SJSA1 (cell line): Measurements from ENCODE around the gene CALML4. TPM values are rescaled to one million over a fixed set of nuclear protein-coding genes. Genes with fewer than 3 reads are reported as not detected.
"Not testable (repeated sequence)": the region's sequence is repeated elsewhere in the genome, so short reads cannot be mapped to it uniquely, and the experiment has no call there.

ENCODE experiments used
- DNase-seq, 2 experiments: peaks; one replicate each; pipeline ENCODE4 v3.0.0-alpha.2; 2015 to 2020; ENCODE audit warnings: low spot score in 2 of 2, low read depth in 1 of 2
- H3K27ac ChIP-seq: fragments of 250-450 bp; sonication (Bioruptor Pico); 2 replicates; pipeline ENCODE4 v1.5.1; 2020; ENCODE audit warnings: mild to moderate bottlenecking, moderate library complexity
- H3K27me3 ChIP-seq: fragments of 250-450 bp; sonication (Bioruptor Pico); replicated peaks from 2 replicates; pipeline ENCODE4 v1.5.1; 2020; ENCODE audit warnings: mild to moderate bottlenecking, moderate library complexity
- H3K36me3 ChIP-seq: fragments of 250-450 bp; sonication (Bioruptor Pico); 2 replicates; pipeline ENCODE4 v1.5.1; 2020; ENCODE audit warnings: mild to moderate bottlenecking
- H3K4me1 ChIP-seq: fragments of 250-450 bp; sonication (Bioruptor Pico); replicated peaks from 2 replicates; pipeline ENCODE4 v1.6.1; 2021; ENCODE audit warnings: mild to moderate bottlenecking
- H3K4me3 ChIP-seq: fragments of 250-450 bp; sonication (Bioruptor Pico); 2 replicates; pipeline ENCODE4 v1.5.1; 2020; ENCODE audit warnings: mild to moderate bottlenecking
- H3K9me3 ChIP-seq: fragments of 250-450 bp; sonication (Bioruptor Pico); replicated peaks from 2 replicates; pipeline ENCODE4 v1.5.1; 2020; ENCODE audit warnings: mild to moderate bottlenecking
- total RNA-seq: library from RNA; depleted of rRNA; stranded (reverse); fragments of >200 nt; shearing (Covaris generic); gene quantifications from 2 replicates; pipeline ENCODE4 v1.2.3, GENCODE V29; 2014

Gene CALML4
- total RNA-seq, 1 experiment from 2014 or later: 2.1 TPM

DNA sequence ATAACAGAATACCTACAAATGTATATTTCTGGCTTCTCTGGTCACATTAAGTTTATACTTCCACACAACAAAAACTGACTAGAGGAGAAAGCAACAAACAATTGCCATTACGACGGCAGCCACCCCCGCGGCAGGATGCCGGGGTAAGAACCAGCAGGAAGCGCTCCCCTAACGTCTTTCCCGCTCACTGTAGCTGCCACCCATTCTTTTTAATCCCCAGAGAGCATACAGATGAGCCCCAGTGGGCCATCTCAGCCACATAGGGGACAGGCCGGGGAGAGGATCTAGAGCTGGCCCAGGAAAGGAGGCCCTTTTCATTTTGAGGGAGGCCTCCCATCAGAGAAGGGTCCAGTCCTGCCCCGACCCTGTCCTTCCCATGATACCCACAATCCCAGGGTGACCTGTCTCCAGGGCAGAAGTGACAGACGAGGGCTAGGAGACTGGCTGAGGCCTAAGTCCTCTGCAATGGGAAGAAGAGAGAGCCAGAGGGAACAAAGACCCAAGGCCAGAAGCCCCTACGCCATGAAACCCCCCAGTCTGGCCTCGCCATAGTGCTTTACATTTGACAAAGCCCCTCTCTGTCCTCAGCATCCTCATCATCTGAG is 3.6 kb upstream of the CALML4 start:
- peaks cover 45% of the 10 kb centered on the region for H3K36me3 ChIP-seq
- peaks cover 7% of the 10 kb centered on the region for H3K4me1 ChIP-seq
- no peaks in the 10 kb centered on the region for H3K27me3 ChIP-seq
- no peak overlapping the region for H3K27ac ChIP-seq
- DNase-seq: no peak
- H3K9me3 ChIP-seq: no peaks in the 10 kb centered on the region
- no peak overlapping the region for H3K4me3 ChIP-seq

DNA sequence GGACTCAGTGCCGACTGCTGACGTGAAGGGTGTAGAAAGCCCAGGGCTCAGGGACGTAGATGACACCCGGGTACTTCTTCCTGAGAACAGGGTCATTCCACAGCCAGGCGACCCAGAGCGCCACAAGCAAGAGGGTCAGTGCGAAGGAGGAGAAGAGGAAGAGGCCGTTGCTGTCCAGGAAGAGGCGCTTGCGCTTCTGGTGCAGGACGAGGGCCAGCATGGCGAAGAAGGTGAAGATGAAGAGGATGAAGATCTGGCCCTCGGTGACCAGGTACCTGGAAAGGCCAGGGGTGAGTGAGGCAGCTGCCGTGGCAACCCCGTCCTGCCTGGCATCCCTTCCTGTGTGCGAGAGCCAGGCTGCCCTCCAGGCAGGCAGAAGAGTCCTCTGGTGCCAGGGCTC is 3.0 kb upstream of the CALML4 start:
- Histone ChIP-seq H3K4me1 (peaks cover 7% of the 10 kb centered on the region), H3K27me3 (no peaks in the 10 kb centered on the region)

DNA sequence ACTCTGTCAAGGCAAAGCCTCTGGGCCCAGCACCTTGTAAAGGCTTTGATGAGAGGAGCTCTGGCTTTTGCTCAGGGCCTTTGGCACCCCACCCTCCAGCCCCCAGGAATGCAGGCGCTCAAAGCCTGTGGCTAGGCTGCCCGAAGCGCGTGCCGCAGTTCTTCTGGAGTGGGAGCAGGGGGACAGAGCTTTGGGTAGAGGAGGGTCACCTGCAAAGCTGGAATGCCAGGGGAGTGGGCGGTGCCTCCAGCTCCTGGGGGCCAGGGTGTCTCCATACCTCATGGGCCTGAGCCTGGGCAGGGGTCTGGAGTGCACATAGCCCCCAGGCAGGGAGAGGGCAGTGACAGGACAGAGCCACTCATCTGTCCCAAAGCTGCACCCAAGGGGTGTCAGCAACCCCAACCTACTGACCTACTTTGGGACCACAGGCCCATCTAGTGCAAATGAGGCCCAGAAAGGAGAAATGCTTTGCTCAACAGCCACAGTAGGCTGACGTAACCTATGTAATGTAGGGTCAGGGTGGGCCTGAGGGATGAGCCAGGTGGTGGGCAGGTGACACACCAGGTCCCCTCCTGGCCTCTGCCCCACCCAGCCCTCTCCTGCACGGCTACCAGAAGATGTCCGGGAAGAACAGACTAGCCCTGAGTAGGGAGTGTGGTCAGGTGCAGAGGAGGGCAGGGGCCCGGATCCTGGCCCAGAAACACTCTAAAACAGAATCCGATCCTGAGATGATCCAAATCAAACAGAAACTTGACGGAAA is 2.2 kb upstream of the CALML4 start:
- Histone ChIP-seq H3K27me3 (no peaks in the 10 kb centered on the region), H3K36me3 (peaks cover 45% of the 10 kb centered on the region), H3K4me3 (no peak overlapping the region), H3K4me1 (peaks cover 7% of the 10 kb centered on the region), H3K9me3 (no peaks in the 10 kb centered on the region), H3K27ac (no peak overlapping the region)
- no peak for DNase-seq

More for the DNA sequence above, 3.0 kb upstream of the CALML4 start:
- H3K9me3 ChIP-seq: no peaks in the 10 kb centered on the region
- peaks cover 45% of the 10 kb centered on the region for H3K36me3 ChIP-seq
- no peak overlapping the region for H3K27ac ChIP-seq
- DNase-seq: no peak
- H3K4me3 ChIP-seq: no peak overlapping the region

DNA sequence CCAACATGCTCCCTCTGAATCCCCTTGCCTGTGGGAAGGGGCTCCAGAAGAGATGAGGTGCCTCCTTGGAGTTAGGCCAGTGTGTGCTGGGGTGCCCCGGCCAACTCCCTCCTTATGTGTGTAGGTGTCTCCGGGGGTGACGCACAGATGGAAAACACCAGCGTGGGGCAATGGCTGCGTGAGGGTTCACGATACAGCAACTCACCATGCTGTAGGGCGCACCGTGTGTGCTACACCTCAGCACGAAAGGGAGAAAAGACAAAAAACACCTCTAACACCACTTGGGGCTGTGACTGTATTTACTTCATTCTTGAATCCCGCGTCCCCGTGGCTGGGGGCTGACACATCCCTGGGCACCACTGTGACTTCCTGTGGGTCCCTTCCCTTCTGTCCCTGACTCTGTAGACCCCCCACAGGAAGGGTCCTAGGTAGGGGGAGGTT is 1.6 kb upstream of the CALML4 start:
- Histone ChIP-seq H3K36me3 (peaks cover 40% of the 10 kb centered on the region), H3K4me1 (peaks cover 7% of the 10 kb centered on the region), H3K27ac (no peak overlapping the region), H3K27me3 (no peaks in the 10 kb centered on the region), H3K9me3 (no peaks in the 10 kb centered on the region), H3K4me3 (no peak overlapping the region)
- DNase-seq: no peak

DNA sequence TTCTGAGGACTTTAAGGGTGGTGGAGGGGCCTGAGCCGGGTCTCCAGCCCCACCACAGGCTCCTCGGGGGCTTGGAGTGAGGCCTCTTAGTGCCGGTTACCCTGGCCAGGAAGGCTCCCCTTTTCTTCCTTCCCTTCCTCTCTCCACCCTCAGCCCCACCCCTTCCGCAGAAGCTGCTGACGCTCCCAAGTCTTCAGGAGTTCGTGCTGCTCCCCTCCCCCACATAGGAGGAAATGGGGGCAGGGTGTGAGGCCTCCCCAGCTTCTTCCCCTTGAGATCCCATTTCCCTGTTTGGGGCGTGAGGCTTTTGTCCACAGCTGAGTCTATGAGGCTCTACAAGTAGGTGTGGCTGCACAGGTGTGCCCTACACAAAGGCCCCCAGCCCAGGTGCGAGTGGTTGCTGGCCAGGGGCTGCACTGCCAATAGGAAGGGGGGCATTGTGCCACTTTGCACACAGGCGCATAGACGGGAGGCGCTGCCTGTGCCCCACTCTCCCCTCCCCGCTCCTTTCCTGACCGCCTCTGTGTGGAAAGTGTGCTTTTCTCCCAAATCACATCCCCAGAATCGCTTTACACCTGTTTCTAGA is 915 bp upstream of the CALML4 start:
- Histone ChIP-seq H3K36me3 (peaks cover 34% of the 10 kb centered on the region), H3K9me3 (no peaks in the 10 kb centered on the region), H3K27me3 (no peaks in the 10 kb centered on the region), H3K4me1 (peaks cover 6% of the 10 kb centered on the region), H3K27ac (no peak overlapping the region), H3K4me3 (no peak overlapping the region)
- DNase-seq: no peak

DNA sequence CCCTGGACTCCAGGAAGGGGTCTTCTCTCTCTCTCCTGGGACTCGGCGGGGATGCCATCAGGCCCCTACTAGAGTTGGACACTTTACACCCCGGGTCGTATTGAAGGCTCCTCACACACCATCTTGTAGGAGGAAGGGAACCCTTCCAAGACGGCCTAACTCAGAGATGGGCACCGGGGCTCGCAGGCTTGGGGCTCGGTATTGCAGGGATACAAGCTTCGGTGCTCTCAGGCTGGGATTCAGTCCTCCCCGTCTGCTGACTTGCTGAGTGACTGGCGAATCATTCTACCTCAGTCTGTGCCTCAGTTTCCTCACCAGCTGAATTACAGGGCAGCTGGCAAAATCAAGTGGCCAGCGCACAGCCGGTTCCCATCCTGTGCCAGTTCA is 419 bp upstream of the CALML4 start:
- DNase-seq: no peak
- no peaks in the 10 kb centered on the region for H3K27me3 ChIP-seq
- H3K36me3 ChIP-seq: peaks cover 31% of the 10 kb centered on the region
- H3K4me1 ChIP-seq: peaks cover 4% of the 10 kb centered on the region
- H3K27ac ChIP-seq: no peak overlapping the region
- H3K9me3 ChIP-seq: no peaks in the 10 kb centered on the region
- no peak overlapping the region for H3K4me3 ChIP-seq

DNA sequence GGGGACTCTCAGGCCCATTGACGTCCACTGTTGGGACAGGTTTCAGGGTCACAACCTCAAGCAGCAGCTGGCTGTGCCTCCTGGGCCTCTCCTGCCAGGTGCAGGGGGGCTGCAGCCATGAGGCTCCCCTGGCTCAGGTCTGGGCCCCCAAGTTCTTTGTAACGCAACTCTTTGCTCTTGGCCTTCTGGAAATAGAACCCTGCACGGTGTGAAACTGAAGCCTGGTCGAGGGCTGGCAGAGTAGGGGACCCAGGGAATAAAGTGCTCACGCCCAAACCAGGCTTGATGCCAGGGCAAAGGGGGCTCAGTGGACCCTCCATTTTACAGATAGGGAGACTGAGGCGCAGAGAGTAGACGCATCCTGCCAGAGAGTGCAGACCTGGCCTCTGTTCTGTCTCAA is 771 bp downstream of the CALML4 start:
- Histone ChIP-seq H3K27me3 (no peaks in the 10 kb centered on the region), H3K27ac (no peak overlapping the region), H3K36me3 (peaks cover 26% of the 10 kb centered on the region), H3K9me3 (no peaks in the 10 kb centered on the region), H3K4me1 (peaks cover 9% of the 10 kb centered on the region), H3K4me3 (no peak overlapping the region)
- no peak for DNase-seq

DNA sequence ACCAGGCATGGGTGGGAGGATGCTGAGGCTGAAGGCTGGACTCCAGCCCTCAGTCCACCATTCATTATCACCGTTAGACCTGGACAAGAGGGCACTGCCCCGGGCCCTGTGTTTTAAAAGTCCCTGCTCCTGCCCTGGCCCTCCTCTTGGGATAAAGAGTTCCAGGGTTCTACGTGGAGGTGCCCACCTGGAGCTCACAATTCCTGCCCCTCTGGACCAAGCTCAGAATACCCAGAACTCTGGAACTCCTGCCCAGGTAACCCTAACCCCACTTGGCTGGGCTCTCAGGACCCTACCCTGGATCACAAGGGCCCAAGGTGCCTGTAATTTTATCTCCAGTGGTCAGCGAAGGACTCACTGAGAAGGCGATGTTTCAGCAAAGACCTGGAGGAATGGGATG is 1.2 kb downstream of the CALML4 start:
- Histone ChIP-seq H3K9me3 (no peaks in the 10 kb centered on the region), H3K4me3 (no peak overlapping the region), H3K27me3 (no peaks in the 10 kb centered on the region), H3K36me3 (peaks cover 24% of the 10 kb centered on the region), H3K4me1 (peaks cover 9% of the 10 kb centered on the region), H3K27ac (no peak overlapping the region)
- no peak for DNase-seq

DNA sequence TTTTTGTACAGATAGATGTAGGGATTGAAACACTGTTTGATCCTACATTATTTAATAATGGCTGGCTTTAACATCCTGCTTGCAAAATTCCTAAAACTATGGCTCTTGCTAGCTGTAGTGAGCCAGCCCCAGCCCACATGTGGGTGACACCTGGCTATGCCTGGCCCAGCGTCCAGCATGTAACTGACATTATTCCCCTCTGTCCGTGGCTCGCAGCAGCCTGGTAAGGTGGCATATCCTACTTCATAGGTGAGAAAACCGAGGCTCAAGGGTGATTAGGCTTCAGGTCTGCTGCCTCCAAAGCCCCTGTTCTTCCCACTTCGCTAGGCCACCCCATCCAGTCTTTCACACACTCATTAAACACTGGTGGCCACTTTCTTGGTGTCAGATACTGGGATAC is 1.6 kb downstream of the CALML4 start:
- Histone ChIP-seq H3K9me3 (no peaks in the 10 kb centered on the region), H3K4me3 (no peak overlapping the region), H3K4me1 (peaks cover 9% of the 10 kb centered on the region), H3K27ac (no peak overlapping the region), H3K36me3 (peaks cover 24% of the 10 kb centered on the region), H3K27me3 (no peaks in the 10 kb centered on the region)
- DNase-seq: no peak

DNA sequence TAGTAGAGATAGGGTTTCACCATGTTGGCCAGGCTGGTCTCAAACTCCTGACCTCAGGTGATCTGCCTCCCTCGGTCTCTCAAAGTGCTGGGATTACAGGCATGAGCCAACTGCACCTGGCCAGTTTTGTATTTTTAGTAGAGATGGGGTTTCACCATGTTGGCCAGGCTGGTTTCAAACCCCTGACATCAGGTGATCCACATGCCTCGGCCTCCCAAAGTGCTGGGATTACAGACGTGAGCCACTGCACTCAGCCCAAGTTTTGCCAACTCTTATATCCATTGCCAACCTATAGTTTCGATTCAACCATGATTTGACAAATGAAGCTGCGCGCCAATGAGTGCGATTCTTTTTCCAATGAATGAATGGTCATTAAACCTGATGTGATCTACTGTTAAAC is 2.1 kb downstream of the CALML4 start:
- DNase-seq, H3K27ac ChIP-seq, H3K4me1 ChIP-seq, H3K9me3 ChIP-seq, H3K27me3 ChIP-seq, H3K4me3 ChIP-seq: not testable (repeated sequence)
- peaks cover 21% of the 10 kb centered on the region for H3K36me3 ChIP-seq

DNA sequence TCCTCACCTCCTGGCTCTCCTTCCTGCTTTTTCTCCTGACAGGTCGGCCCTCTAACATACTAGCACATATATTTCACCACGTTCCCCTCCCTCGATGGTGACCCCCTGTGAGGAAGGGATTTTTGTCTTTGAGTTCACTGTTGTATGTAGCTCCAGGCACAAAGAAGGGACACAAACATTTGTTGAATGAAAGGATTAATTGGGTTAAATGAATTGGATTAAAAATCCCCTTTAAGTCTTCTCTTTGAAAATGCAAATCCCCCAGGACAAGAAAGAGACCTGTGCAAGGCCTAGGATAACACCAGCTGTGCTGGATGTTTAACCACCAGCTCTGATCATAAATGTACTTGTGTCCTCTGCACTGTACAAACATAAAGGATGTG is 3.3 kb downstream of the CALML4 start:
- H3K27me3 ChIP-seq: no peaks in the 10 kb centered on the region
- no peak overlapping the region for H3K4me3 ChIP-seq
- no peaks in the 10 kb centered on the region for H3K9me3 ChIP-seq
- no peak overlapping the region for H3K27ac ChIP-seq
- no peak for DNase-seq
- H3K36me3 ChIP-seq: peaks cover 20% of the 10 kb centered on the region
- peaks cover 9% of the 10 kb centered on the region for H3K4me1 ChIP-seq

DNA sequence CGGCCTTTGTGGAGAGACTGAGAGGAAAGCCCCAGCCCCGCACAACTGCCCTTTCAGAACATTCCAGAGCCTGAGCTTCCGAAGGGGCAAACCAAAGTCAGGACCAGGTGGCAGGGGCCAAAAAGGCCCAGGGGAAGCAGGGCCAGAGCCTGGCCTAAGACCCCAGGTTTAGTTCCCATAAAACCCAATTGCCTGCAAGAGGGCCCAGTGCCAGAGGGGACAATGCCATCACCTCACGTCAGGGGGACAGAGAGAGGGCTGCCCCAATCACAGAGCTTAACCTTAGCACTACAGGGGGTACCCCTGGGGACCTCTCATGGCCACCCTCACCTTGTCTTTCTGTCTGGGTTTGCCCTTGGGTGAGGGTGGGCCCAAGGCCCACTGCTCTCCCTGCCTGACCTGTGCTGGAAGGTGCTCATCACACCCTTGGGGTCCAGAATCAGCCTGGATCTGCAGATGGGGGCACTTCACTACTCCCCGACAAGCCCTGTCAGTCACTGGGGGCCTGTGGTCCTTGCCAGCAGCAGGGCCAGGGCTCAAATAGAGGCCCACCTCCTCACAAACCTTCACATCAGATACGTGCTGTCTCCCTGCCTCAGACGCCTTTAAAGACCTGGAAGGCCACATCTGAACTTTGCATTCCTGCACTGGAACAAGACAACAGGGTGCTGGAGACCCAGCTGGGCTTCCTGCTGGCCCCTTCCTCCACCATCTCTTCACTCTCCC is 3.8 kb downstream of the CALML4 start:
- Histone ChIP-seq H3K36me3 (peaks cover 23% of the 10 kb centered on the region), H3K27me3 (no peaks in the 10 kb centered on the region), H3K4me3 (no peak overlapping the region), H3K9me3 (no peaks in the 10 kb centered on the region), H3K4me1 (peaks cover 9% of the 10 kb centered on the region), H3K27ac (no peak overlapping the region)
- no peak for DNase-seq

DNA sequence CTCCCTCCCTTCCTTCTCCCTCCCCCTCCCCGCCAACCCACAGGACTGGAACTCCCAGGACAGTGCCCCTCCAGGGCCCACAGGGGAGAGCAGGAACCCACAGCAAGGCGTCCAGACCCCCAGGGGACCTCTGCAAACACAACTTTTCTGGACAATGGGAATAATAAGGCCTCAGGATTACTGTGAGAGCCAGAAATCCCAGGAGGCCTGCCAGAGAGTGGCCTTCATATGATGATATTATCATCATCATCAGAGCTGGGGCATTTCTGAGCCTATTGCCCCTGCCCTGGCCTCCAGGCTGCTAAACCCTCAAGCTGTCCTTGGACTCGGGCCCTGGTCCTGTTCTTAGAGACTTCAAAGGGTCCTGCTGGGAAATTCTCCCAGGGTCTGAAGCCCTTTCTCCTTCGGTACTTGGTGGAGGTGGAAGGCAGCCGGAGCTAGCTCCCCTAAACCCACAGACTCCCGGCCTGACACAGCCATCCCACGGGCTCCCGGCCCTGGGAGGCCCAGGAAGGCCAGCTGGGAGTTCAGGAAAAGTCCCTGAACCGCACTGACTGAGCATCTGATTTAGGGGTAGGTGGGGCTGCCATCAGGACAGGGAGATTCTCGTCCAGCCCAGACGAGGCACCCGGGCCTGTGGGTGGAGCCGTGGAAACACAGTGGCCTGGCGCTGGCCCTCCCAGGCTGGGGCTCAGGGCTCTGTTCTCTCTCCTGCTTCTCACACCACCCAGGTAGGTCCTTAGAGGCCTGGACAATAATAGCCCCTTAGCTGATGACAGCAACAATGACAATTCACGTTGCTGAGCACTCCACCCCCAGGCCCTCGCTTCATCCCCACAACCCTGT is 4.9 kb downstream of the CALML4 start:
- H3K4me3 ChIP-seq: no peak overlapping the region
- H3K27ac ChIP-seq: no peak overlapping the region
- DNase-seq: no peak

More for the DNA sequence above, 4.9 kb downstream of the CALML4 start:
- no peaks in the 10 kb centered on the region for H3K9me3 ChIP-seq
- H3K4me1 ChIP-seq: peaks cover 9% of the 10 kb centered on the region
- no peaks in the 10 kb centered on the region for H3K27me3 ChIP-seq
- H3K36me3 ChIP-seq: peaks cover 25% of the 10 kb centered on the region
